ENCODE data around the gene PLCB1.

Gene PLCB1

GRCh38 chr20:8212286-8212685 is 80.2 kb downstream of the PLCB1 start:
- intact Hi-C loops (cut with DNase I; ENCODE audit: low total_unique reads): no loop called here
- Histone ChIP-seq H3K36me3 (no peaks in the 10 kb centered on the region), H3K9me3 (no peaks in the 10 kb centered on the region), H3K27ac (no peak overlapping the region), H3K27me3 (no peaks in the 10 kb centered on the region), H3K4me3 (no peak overlapping the region), H3K4me1 (peaks cover 0 to 22% (median 6%) of the 10 kb centered on the region in 4 donors)
- TF ChIP-seq CTCF (IDR thresholded peaks at IDR 0.05): no peak
- no peak for DNase-seq

- peaks cover 0 to 22% (median 6%) of the 10 kb centered on the region in 4 donors for H3K4me1 ChIP-seq
- H3K27me3 ChIP-seq: no peaks in the 10 kb centered on the region
- DNase-seq: no peak
- intact Hi-C loops (cut with DNase I; ENCODE audit: low total_unique reads): no loop called here
- no peak for TF ChIP-seq CTCF (IDR thresholded peaks at IDR 0.05)
- H3K36me3 ChIP-seq: no peaks in the 10 kb centered on the region
- no peak overlapping the region for H3K4me3 ChIP-seq
- H3K9me3 ChIP-seq: no peaks in the 10 kb centered on the region
- H3K27ac ChIP-seq: no peak overlapping the region
Measured at GRCh38 chr20:8213270-8213669, 81.2 kb downstream of the PLCB1 start.

GRCh38 chr20:8213831-8214587 is 81.9 kb downstream of the PLCB1 start:
- Histone ChIP-seq H3K9me3 (no peaks in the 10 kb centered on the region), H3K36me3 (no peaks in the 10 kb centered on the region), H3K4me1 (peaks cover 0 to 22% (median 6%) of the 10 kb centered on the region in 4 donors), H3K27me3 (no peaks in the 10 kb centered on the region), H3K27ac (no peak overlapping the region), H3K4me3 (no peak overlapping the region)
- intact Hi-C loops (cut with DNase I; ENCODE audit: low total_unique reads): no loop called here
- no peak for TF ChIP-seq CTCF (IDR thresholded peaks at IDR 0.05)
- DNase-seq: no peak

- no peak for TF ChIP-seq CTCF (IDR thresholded peaks at IDR 0.05)
- no peaks in the 10 kb centered on the region for H3K9me3 ChIP-seq
- H3K4me1 ChIP-seq: peaks cover 0 to 22% (median 6%) of the 10 kb centered on the region in 4 donors
- H3K27me3 ChIP-seq: no peaks in the 10 kb centered on the region
- H3K36me3 ChIP-seq: no peaks in the 10 kb centered on the region
- H3K4me3 ChIP-seq: no peak overlapping the region
- no peak for DNase-seq
- no peak overlapping the region for H3K27ac ChIP-seq
- intact Hi-C loops (cut with DNase I; ENCODE audit: low total_unique reads): no loop called here
Measured at GRCh38 chr20:8215361-8215781, 83.3 kb downstream of the PLCB1 start.

- intact Hi-C loops (cut with DNase I; ENCODE audit: low total_unique reads): no loop called here
Measured at GRCh38 chr20:8216375-8217200, 84.5 kb downstream of the PLCB1 start.

More at GRCh38 chr20:8216375-8217200, 84.5 kb downstream of the PLCB1 start:
- H3K9me3 ChIP-seq: no peaks in the 10 kb centered on the region
- H3K27ac ChIP-seq: no peak overlapping the region
- DNase-seq: no peak
- H3K4me3 ChIP-seq: no peak overlapping the region
- H3K36me3 ChIP-seq: no peaks in the 10 kb centered on the region
- peaks cover 0 to 22% (median 6%) of the 10 kb centered on the region in 4 donors for H3K4me1 ChIP-seq
- H3K27me3 ChIP-seq: no peaks in the 10 kb centered on the region
- no peak for TF ChIP-seq CTCF (IDR thresholded peaks at IDR 0.05)
